Small intestine (tissue), 7 donors: ENCODE measurements around the gene LIMA1. TPM values are rescaled to one million over a fixed set of nuclear protein-coding genes. Genes with fewer than 3 reads are reported as not detected.

Experiments used
- DNase-seq, 2 donors: peaks; one replicate each; pipeline versions ENCODE4 v3.0.0 to v3.0.0-alpha.2; 2013
- FAIRE-seq: peaks from 2 replicates; lab custom pipeline; 2012; peaks lifted over from hg19 to GRCh38; lab: Jason Lieb, UNC
- H3K27ac ChIP-seq, 3 donors: one replicate each; pipeline ENCODE4 v1.5.1; 2013; ENCODE audit warnings: low read length in 2 of 3, mild to moderate bottlenecking in 2 of 3, control low read depth in 1 of 3, inconsistent platforms in 1 of 3, low read depth in 1 of 3, moderate library complexity in 1 of 3
- H3K27me3 ChIP-seq, 3 donors: one replicate each; pipeline ENCODE4 v1.6.1; 2013; ENCODE audit warnings: low read length in 3 of 3, inconsistent platforms in 1 of 3; ENCODE audit not compliant: control insufficient read depth in 3 of 3, insufficient read depth in 3 of 3
- H3K36me3 ChIP-seq, 3 donors: one replicate each; pipeline ENCODE4 v1.6.1; 2013; ENCODE audit warnings: low read length in 3 of 3, inconsistent platforms in 1 of 3, low read depth in 1 of 3, mild to moderate bottlenecking in 1 of 3, moderate library complexity in 1 of 3; ENCODE audit not compliant: control insufficient read depth in 3 of 3, insufficient read depth in 2 of 3
- H3K4me1 ChIP-seq, 3 donors: one replicate each; pipeline ENCODE4 v1.6.1; 2013; ENCODE audit warnings: low read length in 2 of 3, inconsistent platforms in 1 of 3, low read depth in 1 of 3, mild to moderate bottlenecking in 1 of 3, moderate library complexity in 1 of 3; ENCODE audit not compliant: control insufficient read depth in 3 of 3, insufficient read depth in 2 of 3
- H3K4me3 ChIP-seq, 3 donors: one replicate each; pipeline ENCODE4 v1.5.1; 2013; ENCODE audit warnings: low read length in 3 of 3, control low read depth in 1 of 3, inconsistent platforms in 1 of 3, low read depth in 1 of 3, mild to moderate bottlenecking in 1 of 3, moderate library complexity in 1 of 3
- H3K9me3 ChIP-seq, 2 donors: one replicate each; pipeline ENCODE4 v1.6.1; 2013; ENCODE audit warnings: low read depth in 1 of 2, low read length in 1 of 2; ENCODE audit not compliant: control insufficient read depth in 2 of 2, insufficient read depth in 1 of 2
- WGBS, 3 donors: extraction: QIAGEN DNeasy Blood & Tissue Kit; methylation state at CpG; one replicate each; pipeline ENCODE4 v1.1.7; 2013; 5-methylcytosine and 5-hydroxymethylcytosine counted together
- polyA plus RNA-seq, 4 donors: library from polyadenylated mRNA; stranded (reverse) in 3 of 4; unstranded in 1 of 4; fragments of 200-250 nt in 3 of 4; fragments of 120-200 nt in 1 of 4; gene quantifications; one replicate each; pipeline versions ENCODE4 v1.2.1 to v1.2.3, GENCODE V29; 2013
- donor health status: healthy with polysubstance abuse.
- donor health status: control.
- donor health status: control.
- donor health status: Bipolar disorder and iron deficiency.
- donor health status: healthy.

LIMA1 gene
- polyA plus RNA-seq, 4 donors = 89.7 to 219 (median 114) TPM

DNA sequence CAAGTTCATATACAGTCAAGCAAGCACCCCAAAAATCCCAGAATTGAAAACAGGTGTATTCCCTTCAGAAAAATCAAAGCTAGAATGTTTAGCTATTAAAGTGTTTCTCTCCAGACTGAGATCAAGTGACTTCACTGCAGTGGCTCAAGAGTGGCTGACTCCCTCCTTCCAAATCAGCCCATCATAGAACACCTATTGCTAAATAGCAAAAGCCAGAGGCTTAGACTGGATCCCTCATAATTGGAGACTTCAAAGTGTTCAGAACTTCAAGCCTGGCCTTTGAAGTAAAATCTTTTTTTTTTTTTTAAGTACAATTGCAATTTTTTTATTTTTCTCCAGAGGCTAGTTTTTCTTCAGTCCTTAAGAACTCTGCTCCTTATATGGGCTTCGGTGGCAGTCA lies 66.1 kb downstream of the LIMA1 start:
- DNase-seq (no peak), FAIRE-seq (no peak)
- no peaks in the 10 kb centered on the region for H3K9me3 ChIP-seq
- H3K4me1 ChIP-seq = peaks cover 0 to 18% (median 0%) of the 10 kb centered on the region in 3 donors
- no peak overlapping the region for H3K4me3 ChIP-seq
- H3K36me3 ChIP-seq = peaks cover 0 to 51% (median 10%) of the 10 kb centered on the region in 3 donors
- no peak overlapping the region for H3K27ac ChIP-seq
- WGBS, 3 donors = 91 to 100% (median 94%) methylated on average over 1 of the region's 1 CpG
- no peaks in the 10 kb centered on the region for H3K27me3 ChIP-seq

- H3K27me3 ChIP-seq = no peaks in the 10 kb centered on the region
- WGBS, 3 donors = 76 to 94% (median 91%) methylated on average over 3 of the region's 3 CpGs
- DNase-seq (no peak), FAIRE-seq (no peak)
- peaks cover 0 to 56% (median 7%) of the 10 kb centered on the region in 3 donors for H3K36me3 ChIP-seq
- H3K27ac ChIP-seq = no peak overlapping the region
- no peak overlapping the region for H3K4me3 ChIP-seq
- H3K4me1 ChIP-seq = no peaks in the 10 kb centered on the region
- no peaks in the 10 kb centered on the region for H3K9me3 ChIP-seq
Observed at GRCh38 chr12:50215033-50215432, 68.3 kb downstream of the LIMA1 start.

GRCh38 chr12:50214018-50214417 lies 69.3 kb downstream of the LIMA1 start:
- Histone ChIP-seq H3K36me3 (peaks cover 0 to 58% (median 7%) of the 10 kb centered on the region in 3 donors), H3K9me3 (no peaks in the 10 kb centered on the region), H3K27ac (no peak overlapping the region), H3K27me3 (no peaks in the 10 kb centered on the region), H3K4me1 (no peaks in the 10 kb centered on the region), H3K4me3 (no peak overlapping the region)
- DNase-seq (no peak), FAIRE-seq (no peak)
- 11 to 26% (median 25%) methylated on average over 1 of the region's 1 CpG for WGBS, 3 donors

DNA sequence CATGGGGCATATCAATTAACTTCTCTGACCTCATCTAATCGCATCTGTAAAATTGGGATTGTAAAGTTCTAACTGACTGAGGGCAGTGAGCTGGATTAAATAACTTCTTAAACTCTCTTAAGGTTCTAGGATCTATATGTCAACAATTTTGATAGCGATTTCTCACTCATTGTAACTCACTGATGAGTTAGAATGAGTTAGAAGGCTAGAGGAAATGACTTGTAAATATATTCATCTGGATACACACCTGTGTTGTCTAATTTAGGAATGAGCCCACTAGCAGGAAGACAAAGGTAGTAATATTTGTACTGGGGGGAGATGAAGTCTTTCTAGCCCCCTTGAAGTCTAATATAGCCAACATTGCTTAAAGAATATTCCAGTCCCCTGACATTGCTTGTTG lies 69.9 kb downstream of the LIMA1 start:
- H3K27me3 ChIP-seq = no peaks in the 10 kb centered on the region
- no peak overlapping the region for H3K27ac ChIP-seq
- no peak for FAIRE-seq
- no peaks in the 10 kb centered on the region for H3K9me3 ChIP-seq
- WGBS, 3 donors = 91 to 95% (median 92%) methylated on average over 2 of the region's 2 CpGs
- no peak overlapping the region for H3K4me3 ChIP-seq
- no peak for DNase-seq
- peaks cover 0 to 60% (median 7%) of the 10 kb centered on the region in 3 donors for H3K36me3 ChIP-seq
- no peaks in the 10 kb centered on the region for H3K4me1 ChIP-seq

GRCh38 chr12:50212071-50212467 lies 71.3 kb downstream of the LIMA1 start:
- no peak for FAIRE-seq
- Histone ChIP-seq H3K27ac (peak overlapping the region in 2 of 3 donors; percentile 34 to 65), H3K9me3 (no peaks in the 10 kb centered on the region), H3K4me3 (no peak overlapping the region), H3K4me1 (no peaks in the 10 kb centered on the region), H3K36me3 (peaks cover 0 to 55% (median 2%) of the 10 kb centered on the region in 3 donors), H3K27me3 (no peaks in the 10 kb centered on the region)
- 68 to 87% (median 69%) methylated on average over 2 of the region's 2 CpGs for WGBS, 3 donors
- no peak for DNase-seq

- peaks cover 0 to 57% (median 2%) of the 10 kb centered on the region in 3 donors for H3K36me3 ChIP-seq
- no peaks in the 10 kb centered on the region for H3K27me3 ChIP-seq
- FAIRE-seq = no peak
- H3K4me3 ChIP-seq = no peak overlapping the region
- no peaks in the 10 kb centered on the region for H3K9me3 ChIP-seq
- WGBS, 3 donors = 58 to 86% (median 78%) methylated on average over 6 of the region's 6 CpGs
- peak overlapping the region in 2 of 3 donors; percentile 3 to 65 for H3K27ac ChIP-seq
- H3K4me1 ChIP-seq = no peaks in the 10 kb centered on the region
- DNase-seq = no peak
Observed at GRCh38 chr12:50211392-50212070, 71.8 kb downstream of the LIMA1 start.

- Histone ChIP-seq H3K4me3 (no peak overlapping the region), H3K36me3 (peaks cover 8 to 64% (median 12%) of the 10 kb centered on the region in 3 donors), H3K27ac (no peak overlapping the region), H3K27me3 (no peaks in the 10 kb centered on the region), H3K9me3 (no peaks in the 10 kb centered on the region), H3K4me1 (peaks cover 0 to 3% (median 0%) of the 10 kb centered on the region in 3 donors)
- FAIRE-seq (no peak), DNase-seq (no peak)
- WGBS, 3 donors = 95 to 100% (median 96%) methylated on average over 2 of the region's 2 CpGs
Observed at GRCh38 chr12:50207424-50207823, 75.9 kb downstream of the LIMA1 start.

DNA sequence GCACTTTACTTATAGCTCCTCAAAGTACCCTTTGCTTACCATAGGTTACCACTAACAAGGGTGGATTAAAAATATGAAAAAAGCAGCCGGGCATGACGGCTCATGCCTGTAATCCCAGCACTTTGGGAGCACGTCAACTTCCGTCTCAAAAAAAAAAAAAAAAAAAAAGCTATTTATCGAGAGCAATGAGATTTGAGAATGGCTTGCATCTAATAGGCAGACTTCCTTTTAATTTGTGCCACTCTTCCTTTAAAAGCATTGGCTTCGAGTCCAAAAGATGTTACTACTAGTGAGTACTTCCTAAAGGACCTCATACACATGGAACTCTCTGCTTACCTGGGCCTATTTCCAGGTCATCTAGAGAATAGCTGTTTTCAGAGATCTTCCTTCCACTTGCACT lies 77.7 kb downstream of the LIMA1 start:
- H3K4me3 ChIP-seq = no peak overlapping the region
- H3K27ac ChIP-seq = no peak overlapping the region
- peaks cover 0 to 13% (median 0%) of the 10 kb centered on the region in 3 donors for H3K4me1 ChIP-seq
- H3K36me3 ChIP-seq = peaks cover 8 to 61% (median 10%) of the 10 kb centered on the region in 3 donors
- no peak for DNase-seq
- 89 to 94% (median 91%) methylated on average over 6 of the region's 6 CpGs for WGBS, 3 donors
- no peaks in the 10 kb centered on the region for H3K27me3 ChIP-seq
- no peaks in the 10 kb centered on the region for H3K9me3 ChIP-seq
- FAIRE-seq = no peak
